Measurements from ENCODE around the gene NXN. TPM values are rescaled to one million over a fixed set of nuclear protein-coding genes. Genes with fewer than 3 reads are reported as not detected.

Gene NXN
- total RNA-seq: 25.2 and 50.4 TPM in 2 replicates

GRCh38 chr17:979539-980405 lies at the start of gene NXN:
Gene NXN (minus strand): TSS chr17:979776.

DNA sequence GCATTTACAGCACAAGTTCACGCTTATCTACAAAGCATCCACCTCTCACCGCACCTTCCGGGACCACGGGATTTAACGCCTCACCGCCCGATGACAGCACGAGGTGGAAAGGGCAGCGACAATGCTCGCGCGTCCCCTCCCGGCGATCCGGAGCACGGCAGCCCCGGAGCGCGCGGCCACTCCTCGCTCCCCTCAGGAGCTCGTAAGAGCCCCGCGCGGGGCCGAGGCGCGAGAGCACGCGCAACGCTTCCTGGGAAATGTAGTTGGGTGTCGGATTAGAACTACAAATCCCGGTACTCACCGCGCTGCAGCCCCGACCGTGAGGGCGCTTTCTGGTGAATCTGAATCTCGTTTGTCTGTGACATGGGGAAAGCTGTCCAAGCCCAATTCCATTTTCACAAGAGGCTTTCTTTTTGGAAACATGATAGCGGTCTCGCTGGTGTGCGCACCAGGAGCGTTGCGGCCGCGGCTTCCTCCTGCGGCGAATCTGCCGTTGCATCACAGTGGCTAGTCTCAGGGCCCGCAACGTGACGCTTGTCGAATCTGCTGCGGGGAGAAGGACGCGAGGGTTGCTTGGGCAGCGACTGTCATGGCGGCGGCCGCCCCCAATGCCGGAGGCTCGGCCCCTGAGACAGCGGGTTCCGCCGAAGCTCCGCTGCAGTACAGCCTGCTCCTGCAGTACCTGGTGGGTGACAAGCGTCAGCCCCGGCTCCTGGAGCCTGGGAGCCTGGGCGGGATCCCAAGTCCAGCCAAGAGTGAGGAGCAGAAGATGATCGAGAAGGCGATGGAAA lies 17.2 kb upstream of the NXN start, which contains the start of gene TIMM22:
Gene TIMM22, plus strand, starts transcription at position 576 of the 791 bp plus-strand sequence. Its CDS starts 14 bp downstream, at position 590.

DNA sequence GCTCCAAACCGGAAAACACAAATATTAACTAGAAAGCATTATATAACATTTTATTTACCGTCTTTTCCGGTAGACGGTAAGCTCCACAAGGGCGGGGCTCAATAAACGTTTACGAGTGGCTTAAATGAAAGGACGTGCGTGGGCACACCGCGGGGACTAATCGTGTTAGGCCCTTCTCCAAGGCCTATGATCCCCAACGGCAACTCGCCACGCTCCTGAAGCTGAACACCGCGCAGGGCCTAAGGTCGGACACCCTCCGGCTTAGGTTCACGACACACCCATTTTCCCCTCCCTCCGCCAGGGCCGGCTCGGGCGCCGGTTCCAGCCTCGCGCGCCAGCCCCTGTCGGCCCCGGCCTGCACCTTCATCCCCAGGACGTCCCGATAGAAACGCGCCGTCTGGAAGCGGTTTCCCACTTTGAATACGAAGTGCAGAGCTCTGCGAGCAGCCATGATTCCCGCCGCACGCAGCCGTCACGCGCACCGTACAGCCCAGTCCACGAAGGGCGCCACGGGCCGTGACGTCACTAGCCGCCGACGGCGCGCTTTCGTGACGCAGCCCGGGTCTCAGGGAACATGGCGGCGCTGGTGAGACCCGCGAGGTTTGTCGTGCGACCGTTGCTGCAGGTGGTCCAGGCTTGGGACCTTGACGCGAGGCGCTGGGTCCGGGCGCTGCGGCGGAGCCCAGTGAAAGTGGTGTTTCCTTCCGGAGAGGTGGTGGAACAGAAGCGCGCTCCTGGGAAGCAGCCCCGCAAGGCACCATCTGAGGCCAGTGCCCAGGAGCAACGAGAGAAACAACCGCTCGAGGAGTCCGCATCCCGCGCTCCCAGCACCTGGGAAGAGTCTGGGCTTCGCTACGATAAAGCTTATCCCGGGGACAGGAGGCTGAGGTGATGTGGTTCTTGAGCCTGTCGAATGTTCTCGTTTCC lies 197.5 kb downstream of the NXN start, which contains the start of the genes GLOD4 and MRM3:
Gene GLOD4, minus strand, starts transcription at position 476 of the 927 bp plus-strand sequence. Its CDS starts 25 bp downstream, at position 451.
Gene MRM3, plus strand, starts transcription at position 549 of the 927 bp plus-strand sequence. Its CDS starts 26 bp downstream, at position 575.

DNA sequence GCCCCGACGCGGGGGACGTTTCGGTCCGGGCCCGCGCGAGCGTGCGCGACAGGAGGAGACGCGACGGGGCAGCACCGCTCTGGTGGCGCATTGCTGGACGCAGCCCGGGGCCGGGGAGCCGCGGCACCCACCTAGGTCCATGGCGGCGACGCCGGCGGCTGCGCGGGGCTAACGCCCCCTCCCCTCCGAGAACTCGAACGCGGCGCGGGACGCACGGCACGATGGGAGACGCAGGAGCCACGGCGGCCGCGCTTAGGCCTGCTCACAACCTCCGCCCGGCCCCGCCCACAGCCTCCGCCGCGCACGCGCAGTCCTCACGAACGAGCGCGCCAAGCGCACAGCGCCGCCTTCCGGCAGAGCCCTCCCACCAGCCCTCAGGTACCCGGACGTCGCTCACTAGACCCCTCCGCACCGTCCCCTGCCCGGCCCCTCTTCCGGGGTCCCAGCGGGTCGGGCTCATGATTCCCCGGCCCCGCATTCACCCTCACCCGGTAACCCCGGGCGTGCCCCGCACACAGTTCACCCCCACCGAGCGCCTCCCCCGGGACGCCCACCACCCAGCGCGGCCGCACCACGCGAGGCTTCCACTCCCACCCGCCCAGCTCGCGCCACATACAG lies 227.5 kb downstream of the NXN start, which contains the start of gene GEMIN4:
Gene GEMIN4, minus strand, starts transcription at position 263 of the 618 bp plus-strand sequence. Its CDS starts 122 bp downstream, at position 141.

Other genes with a start within 250 kb of the NXN start
- gene TLCD3A, start 247.2 kb downstream of the NXN start, total RNA-seq: 21.9 and 25.5 TPM in 2 replicates
- 9.7 and 16.3 TPM in 2 replicates for gene GEMIN4, start 227.5 kb downstream of the NXN start, total RNA-seq
- gene GLOD4, start 197.5 kb downstream of the NXN start, total RNA-seq: 55.2 and 143 TPM in 2 replicates
- 18.5 and 28.7 TPM in 2 replicates for gene MRM3, start 197.4 kb downstream of the NXN start, total RNA-seq
- 12.9 and 18.0 TPM in 2 replicates for gene TIMM22, start 17.4 kb upstream of the NXN start, total RNA-seq
- gene ABR, start 200.2 kb upstream of the NXN start, total RNA-seq: 38.8 and 64.9 TPM in 2 replicates

Data from uterine smooth muscle cell (primary cell).